ENCODE measurements around the gene IGSF8. TPM values are rescaled to one million over a fixed set of nuclear protein-coding genes. Genes with fewer than 3 reads are reported as not detected.

Gene IGSF8
- total and polyA plus RNA-seq, 2 donors (not counting 3 experiments of a cell fraction or from before 2014, with no cell fraction given), result 9.5 to 17.5 TPM

- no peak for TF ChIP-seq POLR2A (IDR thresholded peaks at IDR 0.05; ENCODE audit: low read depth, low read length)
- TF ChIP-seq POLR2AphosphoS5 (IDR thresholded peaks at IDR 0.05; ENCODE audit: insufficient read depth, low read depth, low read length), result no peak
- no peak for TF ChIP-seq CTCF (IDR thresholded peaks at IDR 0.05; ENCODE audit: extremely low read depth in 1 of 2, insufficient read depth in 1 of 2, low read depth in 1 of 2, low read length in 2 of 2)
- TF ChIP-seq MYC (IDR thresholded peaks at IDR 0.05; ENCODE audit: low read depth, low read length), result no peak
- TF ChIP-seq JUN (IDR thresholded peaks at IDR 0.05; ENCODE audit: borderline replicate concordance, insufficient read depth, insufficient read length, low read depth), result no peak
- no peak for TF ChIP-seq GATA2 (IDR thresholded peaks at IDR 0.05; ENCODE audit: insufficient read depth, insufficient read length, low read depth, low read length)
- no peak for TF ChIP-seq EZH2 (IDR thresholded peaks at IDR 0.05; ENCODE audit: borderline replicate concordance, low read depth, low read length, severe bottlenecking)
- TF ChIP-seq FOS (IDR thresholded peaks at IDR 0.05; ENCODE audit: borderline replicate concordance, insufficient read depth, low read length), result no peak
- no peak for TF ChIP-seq MAX (IDR thresholded peaks at IDR 0.05; ENCODE audit: insufficient read depth, insufficient read length)
- DNase-seq (ENCODE audit: low read depth, low spot score) (no peak), FAIRE-seq (no peak)
- Histone ChIP-seq H2AFZ (ENCODE audit: low read depth, low read length) (no peak overlapping the region), H3K9ac (replicated peaks; ENCODE audit: extremely low read depth, insufficient read depth, low read length) (no peak overlapping the region), H3K27me3 (ENCODE audit: control insufficient read depth in 2 of 2, insufficient read depth in 2 of 2, low read length in 2 of 2) (peaks cover 10 to 12% of the 10 kb centered on the region in 2 experiments), H3K79me2 (ENCODE audit: control insufficient read depth, insufficient read depth, low read length) (no peaks in the 10 kb centered on the region), H3K4me2 (ENCODE audit: insufficient read depth, low read length) (no peak overlapping the region), H3K27ac (ENCODE audit: insufficient read depth, low read depth, low read length) (no peak overlapping the region), H3K9me3 (replicated peaks; ENCODE audit: control insufficient read depth, insufficient read depth, low read length) (no peaks in the 10 kb centered on the region), H3K4me3 (replicated peaks in 1 of 3; ENCODE audit: insufficient read depth in 1 of 3, low read depth in 1 of 3, low read length in 3 of 3) (no peak overlapping the region), H3K36me3 (ENCODE audit: control insufficient read depth in 2 of 2, extremely low read depth in 1 of 2, insufficient read depth in 2 of 2, low read length in 2 of 2) (no peaks in the 10 kb centered on the region), H4K20me1 (replicated peaks; ENCODE audit: control insufficient read depth, extremely low read depth, insufficient read depth, low read length) (no peaks in the 10 kb centered on the region), H3K4me1 (ENCODE audit: control insufficient read depth, extremely low read depth, insufficient read depth, low read length) (no peaks in the 10 kb centered on the region), H3K9me1 (replicated peaks; ENCODE audit: control insufficient read depth, extremely low read depth, insufficient read depth, low read length) (no peaks in the 10 kb centered on the region)
- intact Hi-C loops (cut with micrococcal nuclease) (no loop called here), dilution Hi-C loops (cut with MboI; ENCODE audit: extremely low pct_ligation_motif_present, low sequenced_read_pairs) (no loop called here)
- CTCF ChIA-PET, result no interaction called here
- POLR2A ChIA-PET, result no interaction called here
- no TSS peak for BruUV-seq (replicated peaks)
Observed at GRCh38 chr1:160121388-160121787, 23.0 kb upstream of the IGSF8 start.
